GM08714 (cell line): Measurements from ENCODE around the gene SLC46A2.

Source experiments
- H3K4me3 ChIP-seq: fragments of 200-500 bp; sonication (Bioruptor generic); 2 replicates; pipeline ENCODE4 v1.5.1; 2014; ENCODE audit warnings: mild to moderate bottlenecking, low read length, inconsistent platforms
- ZNF274 ChIP-seq: IDR thresholded peaks from 2 replicates; pipeline ENCODE4 v1.6.1; 2012; ENCODE audit warnings: mild to moderate bottlenecking, low read depth, low read length

SLC46A2 gene

GRCh38 chr9:112858005-112858404 lies 32.7 kb downstream of the SLC46A2 start:
- no peak overlapping the region for H3K4me3 ChIP-seq
- TF ChIP-seq ZNF274, result no peak

- H3K4me3 ChIP-seq, result no peak overlapping the region
- no peak for TF ChIP-seq ZNF274
These were observed 33.8 kb downstream of the SLC46A2 start for GRCh38 chr9:112856843-112857242.

- H3K4me3 ChIP-seq, result no peak overlapping the region
- no peak for TF ChIP-seq ZNF274
These were observed 34.5 kb downstream of the SLC46A2 start for GRCh38 chr9:112856200-112856599.

DNA sequence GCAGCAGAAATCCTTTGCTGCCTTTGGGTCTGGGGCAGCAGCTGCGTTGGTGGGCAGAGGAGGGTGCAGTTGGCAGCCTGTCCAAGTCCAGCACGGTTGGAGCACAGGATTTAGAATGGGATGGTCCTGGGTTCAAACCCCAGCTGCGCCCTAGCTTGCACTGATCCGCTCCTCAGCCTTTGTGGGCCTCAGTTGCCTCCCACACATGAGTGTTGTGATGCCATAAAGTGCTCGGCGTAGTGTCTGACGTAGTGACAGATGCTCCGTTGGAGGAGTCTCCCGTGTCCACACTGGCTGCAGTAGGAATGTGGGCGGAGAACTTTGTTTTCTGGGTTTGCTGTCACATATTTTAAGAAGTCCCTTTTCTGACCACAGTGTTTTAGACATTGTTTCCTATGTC lies 36.0 kb downstream of the SLC46A2 start:
- TF ChIP-seq ZNF274, result no peak
- no peak overlapping the region for H3K4me3 ChIP-seq

DNA sequence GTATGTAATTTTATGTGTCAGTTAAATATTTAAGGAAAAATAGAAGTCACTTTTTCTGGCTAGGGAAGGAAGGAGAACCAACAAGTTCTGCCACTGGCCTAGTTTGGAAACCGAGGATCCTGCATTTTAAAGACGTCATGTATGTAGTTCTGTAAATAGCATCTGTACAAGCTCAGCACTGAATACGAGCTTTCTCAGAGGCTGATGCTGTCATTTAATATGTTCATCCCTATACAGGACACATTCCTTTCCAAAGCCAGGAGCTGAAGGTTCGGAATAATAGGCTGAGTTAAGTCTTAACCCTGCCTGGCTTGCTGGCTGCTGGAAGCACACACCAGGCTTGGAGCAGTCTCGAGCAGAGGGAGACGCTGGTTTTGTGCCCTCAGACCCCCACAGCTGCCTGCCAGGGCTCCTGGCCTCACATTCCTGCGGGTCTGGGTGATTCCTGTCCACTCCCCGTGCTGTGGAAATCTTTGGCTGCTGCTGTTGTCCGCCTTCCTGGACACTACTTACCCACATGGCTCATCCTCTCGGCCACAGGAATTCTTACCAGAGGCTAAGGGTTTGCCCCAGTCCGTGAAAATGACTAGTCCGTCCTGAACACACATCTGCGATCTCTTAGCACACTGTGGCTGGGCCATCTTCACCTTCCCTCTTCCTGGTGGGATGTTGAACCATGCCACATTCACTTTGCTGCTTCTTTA lies 36.6 kb downstream of the SLC46A2 start:
- no peak for TF ChIP-seq ZNF274
- no peak overlapping the region for H3K4me3 ChIP-seq

- no peak for TF ChIP-seq ZNF274
- H3K4me3 ChIP-seq, result no peak overlapping the region
These were observed 37.8 kb downstream of the SLC46A2 start for GRCh38 chr9:112852741-112853504.

DNA sequence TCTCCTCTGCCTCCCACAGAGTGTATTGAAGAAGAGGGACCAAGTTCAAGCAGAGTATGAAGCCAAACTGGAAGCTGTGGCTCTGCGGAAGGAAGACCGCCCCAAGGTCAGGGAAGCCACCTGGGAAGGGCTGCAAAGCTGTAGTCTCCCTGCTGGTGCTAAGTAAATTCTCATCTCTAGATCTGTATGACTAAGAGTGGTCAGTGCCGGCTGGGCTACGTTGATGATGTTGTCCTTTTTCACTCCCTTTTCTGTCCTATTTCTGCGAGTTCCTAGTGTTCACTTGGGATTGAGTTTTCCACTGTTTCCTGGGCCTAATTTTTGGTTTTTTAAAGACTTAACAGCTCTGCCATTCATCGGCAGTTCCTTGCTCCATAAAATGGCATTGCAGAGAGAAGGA lies 39.8 kb downstream of the SLC46A2 start:
- no peak overlapping the region for H3K4me3 ChIP-seq
- no peak for TF ChIP-seq ZNF274

DNA sequence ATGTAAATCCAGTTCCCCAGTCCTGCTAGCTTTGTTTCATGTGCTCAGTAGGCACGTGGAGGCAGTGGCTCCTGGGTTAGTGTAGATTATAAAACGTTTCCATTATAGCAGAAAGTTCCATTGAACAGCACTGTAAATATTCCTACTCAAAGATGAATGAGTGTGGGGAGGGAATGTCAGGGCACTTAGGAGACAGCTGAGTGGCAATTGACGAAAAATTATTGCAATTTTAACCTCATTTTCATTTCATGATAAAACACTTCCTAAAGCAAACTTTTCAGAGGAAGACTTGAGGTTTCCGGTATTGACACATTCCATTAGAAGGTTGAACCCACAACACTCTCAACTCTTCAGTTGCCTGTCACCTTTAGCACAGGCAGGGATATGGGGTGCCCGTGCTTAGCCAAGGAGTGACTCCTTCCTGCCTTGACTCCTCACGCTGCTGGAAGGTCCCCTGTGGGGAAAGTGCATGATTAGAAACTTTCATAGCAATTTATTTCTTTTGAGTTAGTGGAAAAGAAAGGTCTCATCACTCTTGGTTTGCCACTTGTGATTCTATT lies 41.2 kb downstream of the SLC46A2 start:
- no peak for TF ChIP-seq ZNF274

GRCh38 chr9:112848316-112849151 lies 42.1 kb downstream of the SLC46A2 start:
- TF ChIP-seq ZNF274, result no peak
- H3K4me3 ChIP-seq, result no peak overlapping the region

More for the DNA sequence above, 41.2 kb downstream of the SLC46A2 start:
- no peak overlapping the region for H3K4me3 ChIP-seq

GRCh38 chr9:112846528-112847488 lies 43.9 kb downstream of the SLC46A2 start:
- no peak for TF ChIP-seq ZNF274
- H3K4me3 ChIP-seq, result no peak overlapping the region

- TF ChIP-seq ZNF274, result no peak
- no peak overlapping the region for H3K4me3 ChIP-seq
These were observed 45.7 kb downstream of the SLC46A2 start for GRCh38 chr9:112844771-112845542.

DNA sequence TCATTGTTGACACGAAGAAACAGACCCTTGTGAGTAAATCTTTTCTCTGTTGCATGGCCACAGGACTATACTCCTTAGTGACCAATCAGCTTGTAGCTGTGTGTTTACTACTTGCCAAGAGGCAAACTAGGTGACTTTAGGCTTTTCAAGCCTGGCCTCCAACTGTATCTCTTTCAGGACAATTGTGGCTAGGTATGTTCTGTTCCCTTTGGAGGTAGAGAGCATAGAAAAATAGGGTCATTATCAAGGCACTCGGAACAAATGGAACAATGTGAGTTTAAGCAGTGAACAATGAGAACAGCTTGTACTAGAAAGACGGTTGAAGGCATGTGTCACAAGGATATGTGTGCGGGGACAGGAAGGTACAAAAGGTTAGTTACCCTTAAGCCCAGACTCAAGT lies 48.1 kb downstream of the SLC46A2 start:
- no peak for TF ChIP-seq ZNF274
- H3K4me3 ChIP-seq, result no peak overlapping the region

- TF ChIP-seq ZNF274, result no peak
- no peak overlapping the region for H3K4me3 ChIP-seq
These were observed 49.4 kb downstream of the SLC46A2 start for GRCh38 chr9:112841261-112841660.
